ENCODE measurements around the gene ZNF451. TPM values are rescaled to one million over a fixed set of nuclear protein-coding genes. Genes with fewer than 3 reads are reported as not detected.
"Not testable (repeated sequence)": the region's sequence is repeated elsewhere in the genome, so short reads cannot be mapped to it uniquely, and the experiment has no call there.

The ZNF451 gene
- total RNA-seq: 10 to 100 TPM; 37.3 to 38.3 TPM
- long read RNA-seq, full-length matches to known transcripts: 15 of 26 reads
- long read RNA-seq, partial matches to known transcripts: 3 of 26 reads
- long read RNA-seq, other reads (novel, unspliced or antisense): 8 of 26 reads

DNA sequence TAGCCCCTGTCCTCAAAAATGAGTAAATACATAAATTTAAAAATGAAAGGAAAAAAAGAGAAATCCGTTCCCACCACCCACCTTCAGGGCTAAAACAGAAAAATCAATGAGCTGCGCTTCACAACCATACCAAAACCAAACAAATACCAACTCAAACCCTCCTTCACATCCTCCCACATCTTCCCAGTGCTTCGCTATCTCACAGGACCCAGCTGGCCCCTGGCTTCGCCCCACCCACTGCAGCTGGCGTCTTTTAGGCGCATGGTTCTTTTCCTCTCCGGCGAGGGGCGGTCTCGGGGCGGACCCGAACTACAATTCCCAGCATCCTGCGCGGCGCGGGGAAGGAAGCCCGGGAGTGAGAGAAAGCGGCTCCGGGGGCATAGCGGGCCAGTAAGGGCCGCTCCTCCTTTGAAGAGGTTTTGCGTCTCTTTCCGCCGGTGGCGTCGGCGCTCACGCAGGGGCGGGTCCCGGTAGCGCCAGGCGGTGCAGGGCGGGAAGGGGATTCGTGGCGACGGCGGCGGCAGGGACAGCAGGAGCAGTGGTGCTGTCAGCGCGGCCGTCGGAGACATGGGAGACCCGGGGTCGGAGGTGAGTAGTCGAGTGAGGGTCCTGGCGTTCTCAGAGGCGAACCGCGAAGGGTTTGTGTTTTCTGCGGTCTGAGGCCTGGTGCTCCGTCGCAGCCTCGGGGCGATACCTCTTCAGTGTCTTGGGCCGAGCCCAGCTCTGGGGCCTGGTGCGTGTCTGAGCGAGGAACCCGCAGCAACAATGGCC lies at the start of gene ZNF451:
Gene ZNF451 (plus strand): TSS at position 502 of the 771 bp plus-strand sequence. CDS start 66 bp downstream, at position 568.
- DNase-seq (peak; percentile 98 to 99), ATAC-seq (peak; percentile 97)
- intact Hi-C loops (cut with DNase I, micrococcal nuclease): no loop called here

DNA sequence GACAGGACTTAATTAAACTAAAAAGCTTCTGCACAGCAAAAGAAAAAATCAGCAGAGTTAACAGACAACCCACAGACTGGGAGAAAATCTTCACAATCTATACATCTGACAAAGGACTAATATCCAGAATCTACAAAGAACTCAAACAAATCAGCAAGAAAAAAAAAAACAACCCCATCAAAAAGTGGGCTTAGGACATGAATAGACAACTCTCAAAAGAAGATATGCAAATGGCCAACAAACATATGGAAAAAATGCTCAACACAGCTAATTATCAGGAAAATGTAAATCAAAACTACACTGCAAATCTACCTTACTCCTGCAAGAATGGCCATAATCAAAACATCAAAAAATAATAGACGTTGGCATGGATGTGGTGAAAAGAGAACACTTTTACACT lies 45.9 kb upstream of the ZNF451 start:
- intact Hi-C loops (cut with DNase I, micrococcal nuclease); DNase-seq; ATAC-seq: not testable (repeated sequence)

DNA sequence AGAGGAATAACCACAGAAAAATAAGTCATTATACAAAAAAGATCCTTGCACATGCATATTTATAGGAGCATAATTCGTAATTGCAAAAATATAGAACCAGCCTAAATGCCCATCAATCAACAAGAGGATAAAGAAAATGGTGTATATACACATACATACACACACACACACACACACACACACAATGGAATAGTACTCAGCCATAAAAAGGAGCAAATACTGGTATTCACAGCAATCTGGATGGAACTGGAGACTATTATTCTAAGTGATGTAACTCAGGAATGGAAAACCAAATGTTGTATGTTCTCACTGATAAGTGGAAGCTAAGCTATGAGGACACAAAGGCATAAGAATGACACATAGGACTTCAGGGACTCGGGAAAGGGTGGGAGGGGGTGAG lies 45.4 kb upstream of the ZNF451 start:
- intact Hi-C loops (cut with DNase I, micrococcal nuclease): no loop called here
- no peak for DNase-seq
- ATAC-seq: no peak

- ATAC-seq: peak; percentile 99
- intact Hi-C loops (cut with DNase I, micrococcal nuclease): not testable (repeated sequence)
- DNase-seq: peak; percentile 87 to 89
Measured at GRCh38 chr6:57046332-57047256, 43.4 kb upstream of the ZNF451 start, which contains the start of gene KIAA1586. TSS of gene KIAA1586 (plus strand) at chr6:57046693. CDS start at chr6:57046756, 63 bp downstream.

DNA sequence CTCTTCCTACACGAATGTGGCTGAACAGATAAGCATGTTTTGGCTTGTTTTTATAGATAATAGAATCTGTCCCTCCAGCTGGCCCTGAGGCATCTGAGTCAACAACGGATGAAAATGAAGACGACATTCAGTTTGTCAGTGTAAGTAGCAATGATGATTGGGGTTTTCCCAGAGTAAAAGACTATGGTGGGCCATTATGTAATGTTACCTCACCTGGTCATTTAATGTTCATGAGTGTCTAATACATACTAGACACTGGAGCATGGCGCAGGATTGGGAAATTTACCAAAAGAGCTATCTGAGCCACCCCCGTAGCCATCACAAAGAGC lies 42.8 kb upstream of the ZNF451 start:
- DNase-seq; intact Hi-C loops (cut with DNase I, micrococcal nuclease); ATAC-seq: not testable (repeated sequence)

GRCh38 chr6:57047859-57048258 lies 42.1 kb upstream of the ZNF451 start:
- ATAC-seq; intact Hi-C loops (cut with DNase I, micrococcal nuclease); DNase-seq: not testable (repeated sequence)

- DNase-seq (no peak), ATAC-seq (no peak)
- intact Hi-C loops (cut with DNase I, micrococcal nuclease): no loop called here
Measured at GRCh38 chr6:57048577-57048976, 41.4 kb upstream of the ZNF451 start.

DNA sequence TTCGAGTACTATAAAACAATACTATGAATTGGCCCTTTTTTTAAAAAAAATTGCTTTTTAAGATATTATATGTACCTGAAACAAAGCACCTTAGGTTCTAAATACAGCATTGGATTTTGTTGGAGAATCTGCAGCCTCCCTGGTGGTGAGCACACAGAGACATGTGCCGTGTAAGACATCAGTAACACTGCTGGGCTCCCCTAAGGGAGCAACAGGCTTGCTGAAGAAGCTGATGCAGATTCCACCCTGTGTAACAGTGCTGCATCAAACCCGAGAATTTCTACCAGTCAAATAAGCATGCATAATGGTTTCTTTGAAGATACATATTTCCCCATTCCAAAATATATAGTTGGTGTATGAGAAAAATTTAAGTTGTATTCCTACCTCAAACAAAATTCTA lies 26.1 kb upstream of the ZNF451 start:
- ATAC-seq (no peak), DNase-seq (no peak)

GRCh38 chr6:57064809-57065208 lies 25.2 kb upstream of the ZNF451 start:
- DNase-seq: no peak
- intact Hi-C loops (cut with DNase I, micrococcal nuclease): no loop called here

More for the DNA sequence above, 26.1 kb upstream of the ZNF451 start:
- intact Hi-C loops (cut with DNase I, micrococcal nuclease): no loop called here

DNA sequence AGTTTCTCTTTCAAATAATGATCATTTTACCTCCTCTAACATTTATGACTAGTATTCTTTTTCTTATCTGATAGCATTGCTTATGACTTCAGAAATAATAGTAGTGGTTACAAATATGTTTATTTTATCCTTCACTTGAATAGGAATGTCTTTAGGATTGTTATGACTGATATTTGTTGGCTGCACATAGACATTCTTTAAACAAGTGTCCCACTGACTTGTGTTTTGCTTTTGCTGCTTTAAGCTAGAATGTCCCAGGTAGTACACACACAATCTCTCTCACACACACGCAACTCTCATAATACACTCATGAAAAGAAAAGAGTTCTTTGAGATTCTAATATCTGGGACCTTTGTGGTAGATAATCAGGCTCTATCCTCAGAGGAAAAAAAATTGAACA lies 21.9 kb upstream of the ZNF451 start:
- intact Hi-C loops (cut with DNase I, micrococcal nuclease): no loop called here
- no peak for ATAC-seq

More at GRCh38 chr6:57064809-57065208, 25.2 kb upstream of the ZNF451 start:
- ATAC-seq: no peak

DNA sequence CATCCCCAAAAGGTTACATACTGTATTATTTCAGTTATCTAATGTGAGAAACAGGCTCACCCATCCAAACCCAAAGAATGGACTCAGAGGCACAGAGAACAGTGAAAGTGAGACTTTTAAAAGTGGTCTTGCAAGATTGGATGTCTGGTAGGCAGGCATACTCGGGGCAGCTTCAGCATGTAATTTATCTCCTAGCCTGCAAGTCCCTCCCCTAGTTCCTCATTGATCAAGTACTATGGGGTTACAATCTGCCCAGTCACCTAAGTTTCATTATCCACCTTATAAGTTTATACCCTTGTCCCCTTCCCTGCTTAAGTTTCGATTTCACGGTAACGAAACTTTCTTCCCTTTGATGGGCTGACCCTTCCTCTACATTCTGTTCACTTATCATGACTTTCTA lies 20.8 kb upstream of the ZNF451 start:
- DNase-seq: no peak
- ATAC-seq: no peak
- intact Hi-C loops (cut with DNase I, micrococcal nuclease): no loop called here

More for the DNA sequence above, 21.9 kb upstream of the ZNF451 start:
- no peak for DNase-seq

- DNase-seq (no peak), ATAC-seq (no peak)
- intact Hi-C loops (cut with DNase I, micrococcal nuclease): no loop called here
Measured at GRCh38 chr6:57069920-57070331, 20.1 kb upstream of the ZNF451 start.

DNA sequence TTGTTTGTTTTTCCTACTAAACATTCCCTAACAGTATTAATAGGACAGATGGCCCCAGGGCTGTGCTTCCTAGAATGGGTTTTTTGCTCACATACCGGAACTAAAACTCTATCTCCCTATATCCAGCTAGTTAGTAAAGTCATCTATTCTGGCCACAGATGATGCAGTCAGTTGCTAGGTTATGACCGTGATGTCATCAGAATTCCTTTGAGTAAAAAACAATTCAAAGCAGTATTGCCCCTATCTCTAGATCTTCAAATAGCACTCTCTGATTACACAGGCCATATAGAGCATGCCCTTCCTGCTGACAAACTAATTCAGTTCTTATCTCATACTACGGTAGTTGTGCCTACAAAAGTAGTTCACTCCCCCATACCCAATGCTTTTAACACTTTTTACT lies 17.9 kb upstream of the ZNF451 start:
- DNase-seq (no peak), ATAC-seq (no peak)
- intact Hi-C loops (cut with DNase I, micrococcal nuclease): no loop called here

GRCh38 chr6:57074383-57074782 lies 15.6 kb upstream of the ZNF451 start:
- no peak for DNase-seq
- ATAC-seq: no peak
- intact Hi-C loops (cut with DNase I, micrococcal nuclease): no loop called here

GRCh38 chr6:57075092-57075491 lies 14.9 kb upstream of the ZNF451 start:
- ATAC-seq (no peak), DNase-seq (no peak)
- intact Hi-C loops (cut with DNase I, micrococcal nuclease): no loop called here

DNA sequence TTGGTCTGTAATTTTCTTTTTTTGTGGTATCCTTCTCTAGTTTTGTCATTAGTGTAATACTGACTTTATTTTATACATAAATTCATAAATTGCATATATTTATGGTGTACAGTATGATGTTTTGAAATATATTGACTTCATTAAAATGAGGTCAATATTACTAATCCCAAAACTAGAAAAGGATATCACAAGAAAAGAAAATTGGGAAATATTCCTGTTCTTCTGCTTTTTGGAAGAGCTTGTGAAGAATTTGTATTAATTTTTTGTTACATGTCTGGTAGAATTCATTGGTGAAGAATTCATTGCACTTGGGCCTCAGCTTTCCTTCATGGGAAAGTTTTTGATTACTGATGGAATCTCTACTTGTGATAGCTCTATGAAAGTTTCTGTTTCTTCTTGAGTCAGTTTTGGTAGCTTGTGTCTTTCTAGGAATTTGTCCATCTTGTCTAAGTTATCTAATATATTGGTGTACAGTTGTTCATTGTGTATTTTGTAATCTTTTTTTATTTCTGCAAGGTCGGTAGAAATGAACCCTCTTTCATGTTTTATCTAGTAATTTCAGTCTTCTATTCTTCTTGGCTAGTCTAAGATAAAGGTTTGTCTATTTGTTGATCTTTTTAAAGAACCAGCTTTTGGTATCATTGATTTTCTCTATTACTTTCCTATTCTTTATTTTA lies 11.3 kb upstream of the ZNF451 start:
- DNase-seq (no peak), ATAC-seq (no peak)
- intact Hi-C loops (cut with DNase I, micrococcal nuclease): no loop called here

- DNase-seq: no peak
- intact Hi-C loops (cut with DNase I, micrococcal nuclease): no loop called here
- no peak for ATAC-seq
Measured at GRCh38 chr6:57085471-57085870, 4.5 kb upstream of the ZNF451 start.

DNA sequence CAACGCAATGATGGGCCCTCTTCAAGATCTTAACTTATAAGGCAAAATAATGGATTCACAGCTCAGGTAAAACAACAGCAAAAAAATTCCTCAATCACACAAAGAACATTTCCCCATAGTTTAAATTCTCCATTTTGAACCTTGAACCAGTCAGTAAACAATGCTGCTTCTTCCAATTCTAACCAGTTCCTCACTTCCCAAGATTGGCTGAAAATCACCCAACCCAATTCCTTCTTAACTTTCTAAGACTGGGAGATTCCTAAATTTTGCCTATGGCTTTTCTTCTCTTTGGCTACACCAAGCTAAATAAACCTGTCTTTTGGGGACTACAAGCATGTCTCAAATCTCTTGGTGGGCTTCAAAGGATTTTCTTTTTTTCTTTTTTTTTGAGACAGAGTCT lies 3.1 kb upstream of the ZNF451 start:
- intact Hi-C loops (cut with DNase I, micrococcal nuclease): no loop called here
- ATAC-seq: no peak
- DNase-seq: no peak

- intact Hi-C loops (cut with DNase I, micrococcal nuclease): no loop called here
- DNase-seq (no peak), ATAC-seq (no peak)
Measured at GRCh38 chr6:57087916-57088315, 2.1 kb upstream of the ZNF451 start.

All from left colon (tissue), 2 donors.